IPS-15b (cell line): ENCODE measurements around the gene TRAF4.

ENCODE experiments used
- H3K27me3 ChIP-seq: one replicate; pipeline ENCODE4 v1.6.1; 2013; ENCODE audit warnings: low read length; ENCODE audit not compliant: control insufficient read depth, insufficient read depth
- H3K36me3 ChIP-seq: one replicate; pipeline ENCODE4 v1.6.1; 2013; ENCODE audit warnings: low read length; ENCODE audit not compliant: control insufficient read depth, insufficient read depth
- H3K4me1 ChIP-seq: one replicate; pipeline ENCODE4 v1.6.1; 2013; ENCODE audit warnings: mild to moderate bottlenecking, low read length; ENCODE audit not compliant: control insufficient read depth, insufficient read depth
- H3K4me3 ChIP-seq: one replicate; pipeline ENCODE4 v1.5.1; 2013; ENCODE audit warnings: low read depth, low read length
- H3K9ac ChIP-seq: one replicate; pipeline ENCODE4 v1.6.1; 2013; ENCODE audit warnings: low read depth, mild to moderate bottlenecking, low read length
- H3K9me3 ChIP-seq: one replicate; pipeline ENCODE4 v1.6.1; 2013; ENCODE audit warnings: mild to moderate bottlenecking, low read length; ENCODE audit not compliant: control insufficient read depth, insufficient read depth

Gene TRAF4

DNA sequence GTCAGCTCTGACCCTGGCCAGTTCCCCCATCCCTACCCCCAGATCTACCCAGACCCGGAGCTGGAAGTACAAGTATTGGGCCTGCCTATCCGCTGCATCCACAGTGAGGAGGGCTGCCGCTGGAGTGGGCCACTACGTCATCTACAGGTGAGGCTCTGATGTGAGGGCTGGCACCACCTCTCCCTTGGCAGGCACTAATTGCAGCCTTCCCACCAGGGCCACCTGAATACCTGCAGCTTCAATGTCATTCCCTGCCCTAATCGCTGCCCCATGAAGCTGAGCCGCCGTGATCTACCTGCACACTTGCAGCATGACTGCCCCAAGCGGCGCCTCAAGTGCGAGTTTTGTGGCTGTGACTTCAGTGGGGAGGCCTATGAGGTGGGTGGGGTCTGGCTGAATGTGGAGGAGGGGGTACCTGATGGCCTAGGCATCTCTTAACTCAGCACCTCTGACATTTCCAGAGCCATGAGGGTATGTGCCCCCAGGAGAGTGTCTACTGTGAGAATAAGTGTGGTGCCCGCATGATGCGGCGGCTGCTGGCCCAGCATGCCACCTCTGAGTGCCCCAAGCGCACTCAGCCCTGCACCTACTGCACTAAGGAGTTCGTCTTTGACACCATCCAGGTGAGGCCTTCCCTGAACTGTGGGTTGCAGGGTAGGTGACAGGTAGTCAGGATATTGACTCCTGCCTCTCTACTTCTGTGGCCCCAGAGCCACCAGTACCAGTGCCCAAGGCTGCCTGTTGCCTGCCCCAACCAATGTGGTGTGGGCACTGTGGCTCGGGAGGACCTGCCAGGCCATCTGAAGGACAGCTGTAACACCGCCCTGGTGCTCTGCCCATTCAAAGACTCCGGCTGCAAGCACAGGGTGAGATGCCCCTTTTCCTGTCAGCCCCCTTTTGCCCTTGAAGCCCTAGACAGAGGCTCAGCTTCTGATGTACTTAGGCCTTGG is 4.3 kb downstream of the TRAF4 start:
- Histone ChIP-seq H3K27me3 (no peaks in the 10 kb centered on the region), H3K4me1 (peaks cover 16% of the 10 kb centered on the region), H3K9me3 (no peaks in the 10 kb centered on the region), H3K36me3 (peaks cover 29% of the 10 kb centered on the region), H3K4me3 (no peak overlapping the region), H3K9ac (no peak overlapping the region)

DNA sequence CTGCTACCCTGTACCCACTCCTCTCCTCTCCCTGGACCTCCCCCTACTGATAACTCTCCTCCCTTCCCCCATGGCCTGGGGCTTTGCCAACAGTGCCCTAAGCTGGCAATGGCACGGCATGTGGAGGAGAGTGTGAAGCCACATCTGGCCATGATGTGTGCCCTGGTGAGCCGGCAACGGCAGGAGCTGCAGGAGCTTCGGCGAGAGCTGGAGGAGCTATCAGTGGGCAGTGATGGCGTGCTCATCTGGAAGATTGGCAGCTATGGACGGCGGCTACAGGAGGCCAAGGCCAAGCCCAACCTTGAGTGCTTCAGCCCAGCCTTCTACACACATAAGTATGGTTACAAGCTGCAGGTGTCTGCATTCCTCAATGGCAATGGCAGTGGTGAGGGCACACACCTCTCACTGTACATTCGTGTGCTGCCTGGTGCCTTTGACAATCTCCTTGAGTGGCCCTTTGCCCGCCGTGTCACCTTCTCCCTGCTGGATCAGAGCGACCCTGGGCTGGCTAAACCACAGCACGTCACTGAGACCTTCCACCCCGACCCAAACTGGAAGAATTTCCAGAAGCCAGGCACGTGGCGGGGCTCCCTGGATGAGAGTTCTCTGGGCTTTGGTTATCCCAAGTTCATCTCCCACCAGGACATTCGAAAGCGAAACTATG is 5.2 kb downstream of the TRAF4 start:
- peaks cover 29% of the 10 kb centered on the region for H3K36me3 ChIP-seq
- H3K4me3 ChIP-seq: no peak overlapping the region
- peaks cover 16% of the 10 kb centered on the region for H3K4me1 ChIP-seq
- H3K9ac ChIP-seq: no peak overlapping the region
- no peaks in the 10 kb centered on the region for H3K9me3 ChIP-seq
- no peaks in the 10 kb centered on the region for H3K27me3 ChIP-seq

DNA sequence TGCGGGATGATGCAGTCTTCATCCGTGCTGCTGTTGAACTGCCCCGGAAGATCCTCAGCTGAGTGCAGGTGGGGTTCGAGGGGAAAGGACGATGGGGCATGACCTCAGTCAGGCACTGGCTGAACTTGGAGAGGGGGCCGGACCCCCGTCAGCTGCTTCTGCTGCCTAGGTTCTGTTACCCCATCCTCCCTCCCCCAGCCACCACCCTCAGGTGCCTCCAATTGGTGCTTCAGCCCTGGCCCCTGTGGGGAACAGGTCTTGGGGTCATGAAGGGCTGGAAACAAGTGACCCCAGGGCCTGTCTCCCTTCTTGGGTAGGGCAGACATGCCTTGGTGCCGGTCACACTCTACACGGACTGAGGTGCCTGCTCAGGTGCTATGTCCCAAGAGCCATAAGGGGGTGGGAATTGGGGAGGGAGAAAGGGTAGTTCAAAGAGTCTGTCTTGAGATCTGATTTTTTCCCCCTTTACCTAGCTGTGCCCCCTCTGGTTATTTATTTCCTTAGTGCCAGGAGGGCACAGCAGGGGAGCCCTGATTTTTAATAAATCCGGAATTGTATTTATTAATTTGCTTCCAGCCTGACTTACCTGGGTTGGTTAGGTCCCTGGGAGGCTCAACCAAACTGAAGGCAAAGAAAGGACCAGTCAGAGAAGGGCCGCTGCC is 5.8 kb downstream of the TRAF4 start:
- H3K9me3 ChIP-seq: no peaks in the 10 kb centered on the region
- H3K36me3 ChIP-seq: peaks cover 29% of the 10 kb centered on the region
- no peak overlapping the region for H3K4me3 ChIP-seq
- no peaks in the 10 kb centered on the region for H3K27me3 ChIP-seq
- no peak overlapping the region for H3K9ac ChIP-seq
- H3K4me1 ChIP-seq: peaks cover 16% of the 10 kb centered on the region

DNA sequence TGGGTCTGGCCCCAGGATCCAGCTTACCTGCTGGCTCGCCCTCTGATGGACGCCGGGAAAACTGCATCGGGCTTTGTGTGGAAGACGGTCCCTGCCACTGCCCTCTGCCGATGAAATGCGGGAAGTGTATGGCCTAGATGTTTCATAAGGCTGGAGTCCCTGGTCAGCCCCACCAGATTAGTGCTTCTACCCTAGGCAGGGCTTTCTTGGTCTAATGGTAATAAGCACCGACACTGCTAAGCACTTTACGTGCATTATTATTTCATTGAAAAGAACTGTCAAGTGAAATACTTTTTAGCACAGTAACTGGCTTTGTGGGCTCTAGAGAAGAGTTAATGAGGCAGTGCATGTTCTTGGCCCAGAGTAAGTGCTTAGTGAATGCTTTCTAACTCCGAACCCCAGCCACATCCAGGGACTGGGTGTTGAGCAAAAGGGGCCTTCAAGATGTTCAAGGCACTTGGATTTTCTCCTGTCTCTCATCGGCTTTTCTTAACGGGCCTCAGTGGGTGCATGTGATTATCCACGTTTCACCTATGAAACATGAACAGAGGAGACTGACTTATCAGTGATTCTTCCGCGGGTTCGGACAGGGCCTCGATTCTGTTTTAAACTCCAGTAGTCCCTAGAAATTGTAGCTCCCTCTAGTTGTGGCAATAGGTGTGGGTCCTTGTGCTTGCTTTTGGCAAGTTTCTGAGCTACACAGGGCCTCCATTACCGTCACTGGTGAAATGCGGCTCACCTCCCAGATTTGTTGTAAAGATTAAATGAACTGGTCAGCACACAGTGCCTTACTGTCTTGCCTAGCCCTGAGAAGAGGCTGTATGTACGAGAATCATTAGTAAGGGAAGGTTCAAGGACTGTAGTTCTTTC is 6.6 kb downstream of the TRAF4 start:
- no peaks in the 10 kb centered on the region for H3K9me3 ChIP-seq
- no peak overlapping the region for H3K4me3 ChIP-seq
- H3K36me3 ChIP-seq: peaks cover 29% of the 10 kb centered on the region
- peaks cover 16% of the 10 kb centered on the region for H3K4me1 ChIP-seq
- H3K9ac ChIP-seq: no peak overlapping the region
- no peaks in the 10 kb centered on the region for H3K27me3 ChIP-seq

DNA sequence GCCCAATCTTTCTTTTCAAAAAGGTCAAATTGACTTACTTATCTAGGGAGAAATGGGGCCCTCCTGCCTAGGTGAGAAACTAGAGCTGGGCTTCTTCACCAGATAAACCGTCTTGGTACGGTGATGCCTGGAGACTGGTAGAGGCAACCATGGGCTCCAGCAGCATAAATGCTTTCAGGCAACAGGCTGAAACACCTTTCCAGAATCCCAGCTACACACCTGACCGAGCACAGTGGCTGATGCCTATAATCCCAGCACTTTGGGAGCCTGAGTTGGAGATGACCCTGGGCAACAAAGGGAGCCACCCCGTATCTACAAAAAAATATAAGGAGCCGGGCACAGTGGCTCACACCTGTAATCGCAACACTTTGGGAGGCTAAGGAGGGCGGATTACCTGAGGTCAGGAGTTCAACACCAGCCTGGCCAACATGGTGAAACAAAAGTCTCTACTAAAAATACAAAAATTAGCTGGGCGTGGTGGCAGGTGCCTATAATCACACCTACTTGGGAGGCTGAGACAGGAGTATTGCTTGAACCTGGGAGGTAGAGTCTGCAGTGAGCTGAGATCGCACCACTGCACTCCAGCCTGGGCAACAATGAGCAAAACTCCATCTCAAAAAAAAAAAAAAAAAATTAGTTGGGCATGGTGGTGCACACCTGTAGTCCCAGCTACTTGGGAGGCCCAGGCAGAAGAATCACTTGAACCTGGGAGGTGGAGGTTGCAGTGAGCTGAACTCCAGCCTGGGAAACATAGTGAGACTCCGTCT is 8.0 kb downstream of the TRAF4 start:
- Histone ChIP-seq H3K4me3 (no peak overlapping the region), H3K4me1 (peaks cover 6% of the 10 kb centered on the region), H3K27me3 (no peaks in the 10 kb centered on the region), H3K9ac (no peak overlapping the region), H3K36me3 (peaks cover 29% of the 10 kb centered on the region), H3K9me3 (no peaks in the 10 kb centered on the region)

DNA sequence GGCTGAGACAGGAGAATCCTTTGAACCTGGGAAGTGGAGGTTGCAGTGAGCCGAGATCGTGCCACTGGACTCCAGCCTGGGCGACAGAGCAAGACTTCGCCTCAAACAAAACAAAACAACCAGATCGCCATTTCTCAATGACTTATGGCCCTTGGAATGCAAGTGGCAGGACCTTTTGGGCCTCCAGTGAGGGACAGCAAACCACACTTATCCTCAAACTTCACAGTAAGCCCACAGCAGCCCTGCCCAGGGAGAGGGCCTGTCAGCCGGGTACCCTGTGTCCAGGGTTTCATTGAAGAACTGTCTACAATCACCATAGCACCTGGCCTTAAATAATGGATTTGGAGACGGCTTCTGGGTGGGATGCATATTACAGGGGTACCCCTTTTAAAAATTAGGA is 11.7 kb downstream of the TRAF4 start:
- no peak overlapping the region for H3K4me3 ChIP-seq
- peaks cover 26% of the 10 kb centered on the region for H3K36me3 ChIP-seq
- peaks cover under 1% of the 10 kb centered on the region for H3K4me1 ChIP-seq
- no peaks in the 10 kb centered on the region for H3K9me3 ChIP-seq
- H3K27me3 ChIP-seq: no peaks in the 10 kb centered on the region
- no peak overlapping the region for H3K9ac ChIP-seq

DNA sequence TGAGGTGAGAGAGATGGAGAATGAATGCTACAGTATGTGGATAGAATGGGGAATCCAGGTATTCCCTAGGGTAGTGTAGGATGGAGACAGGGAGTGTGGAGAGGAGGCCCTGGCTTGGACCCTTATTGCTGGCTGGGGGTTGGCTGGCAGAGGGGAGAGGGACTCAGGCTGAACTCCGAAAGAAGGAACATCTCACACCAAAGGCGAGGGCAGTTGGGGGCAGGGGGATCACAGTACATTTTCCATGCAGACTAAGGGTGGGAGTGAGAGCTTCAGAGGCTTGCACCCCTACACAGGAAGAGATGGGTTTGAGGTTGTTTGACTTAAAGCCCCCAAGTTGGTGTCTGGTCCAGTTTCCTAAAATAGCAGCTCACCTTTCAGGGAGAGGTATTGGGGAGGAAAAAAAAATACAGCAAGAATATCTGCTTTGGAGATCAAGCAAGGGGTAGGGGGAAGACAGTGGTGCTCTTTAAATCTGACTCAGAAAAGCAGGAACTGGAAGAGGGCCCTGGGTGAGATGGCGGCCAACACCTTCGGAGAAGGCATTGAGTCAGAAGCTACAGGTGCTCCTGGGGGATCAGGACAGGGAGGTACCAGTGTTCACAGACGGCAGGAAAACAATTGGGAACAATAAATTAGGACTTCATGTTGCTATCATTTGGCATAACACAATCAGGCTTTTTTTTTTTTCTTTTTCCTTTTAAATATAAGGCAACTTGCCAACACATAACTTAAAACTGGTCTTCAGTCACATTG is 12.4 kb downstream of the TRAF4 start:
- Histone ChIP-seq H3K4me3 (no peak overlapping the region), H3K9ac (no peak overlapping the region), H3K4me1 (peaks cover 8% of the 10 kb centered on the region), H3K27me3 (no peaks in the 10 kb centered on the region), H3K9me3 (no peaks in the 10 kb centered on the region), H3K36me3 (peaks cover 24% of the 10 kb centered on the region)

DNA sequence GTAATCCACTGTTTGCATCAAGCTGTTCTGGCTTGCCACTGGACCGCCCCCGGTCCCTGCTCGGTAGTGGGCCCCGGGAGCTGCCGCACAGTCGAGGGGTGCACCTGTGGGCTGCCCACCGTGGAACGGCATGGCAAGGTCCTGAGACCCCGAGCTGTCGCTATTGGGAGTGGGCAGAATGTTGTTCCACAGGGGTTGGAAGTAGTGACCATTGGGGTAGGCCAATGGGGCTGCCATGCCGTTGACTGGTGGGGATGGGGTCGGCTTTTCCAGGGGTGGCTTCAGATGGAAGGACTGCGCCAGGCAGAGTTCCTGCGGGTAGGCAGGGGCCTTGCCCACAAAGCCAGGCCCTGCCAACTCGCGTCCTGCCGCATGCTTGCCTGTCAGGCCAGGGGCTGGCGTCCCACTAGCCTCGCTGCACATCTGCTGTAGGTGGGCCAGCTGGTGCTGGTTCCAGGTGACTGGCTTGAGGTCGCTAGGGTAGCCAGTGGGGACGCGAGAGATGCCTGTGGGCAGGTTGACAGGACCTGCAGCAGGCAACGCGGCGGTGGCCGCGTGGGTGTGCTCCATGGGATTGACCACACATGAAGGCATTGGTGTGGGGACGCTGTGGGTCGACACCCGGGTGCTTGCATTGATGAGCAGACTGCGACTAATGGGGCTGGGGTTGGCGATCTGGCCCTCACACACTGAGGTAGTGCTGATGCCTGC is 14.8 kb downstream of the TRAF4 start:
- Histone ChIP-seq H3K9me3 (no peaks in the 10 kb centered on the region), H3K27me3 (no peaks in the 10 kb centered on the region), H3K4me3 (no peak overlapping the region), H3K4me1 (peaks cover 16% of the 10 kb centered on the region), H3K36me3 (peaks cover 24% of the 10 kb centered on the region), H3K9ac (no peak overlapping the region)

DNA sequence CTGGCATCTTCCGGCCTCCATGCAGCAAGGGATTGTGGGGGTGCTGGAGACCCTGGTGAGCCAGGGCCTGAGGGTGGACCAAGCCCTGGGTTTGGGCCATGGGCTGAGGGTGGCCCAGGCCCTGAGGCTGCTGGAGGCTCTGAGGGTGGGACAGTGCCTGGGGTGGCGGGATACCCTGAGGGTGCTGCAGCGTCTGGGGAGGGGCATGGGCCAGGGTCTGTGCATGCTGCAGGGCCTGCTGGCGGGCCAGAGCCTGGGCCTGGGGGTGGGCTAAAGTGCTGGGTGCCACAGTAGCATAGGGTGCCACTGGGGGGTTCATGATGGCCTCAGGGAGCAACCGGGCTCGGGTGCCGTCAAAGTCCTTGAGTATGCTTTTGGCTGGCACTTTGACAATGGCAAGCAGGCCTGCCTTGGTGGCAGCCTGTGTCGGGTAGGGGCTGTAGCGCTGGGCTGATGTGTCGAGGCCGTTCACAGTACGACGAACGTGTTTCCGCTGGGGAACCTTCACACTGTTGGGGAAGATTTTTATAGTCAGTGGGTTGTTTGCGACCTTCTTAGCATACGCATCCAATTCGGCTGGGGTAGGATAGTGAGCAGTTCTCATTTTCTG is 15.6 kb downstream of the TRAF4 start:
- H3K36me3 ChIP-seq: peaks cover 24% of the 10 kb centered on the region
- H3K9ac ChIP-seq: no peak overlapping the region

More for the DNA sequence above, 15.6 kb downstream of the TRAF4 start:
- Histone ChIP-seq H3K4me3 (no peak overlapping the region), H3K27me3 (no peaks in the 10 kb centered on the region), H3K4me1 (peaks cover 16% of the 10 kb centered on the region), H3K9me3 (no peaks in the 10 kb centered on the region)
